HepG2 (cell line): ENCODE data around the gene TMEM221. TPM values are rescaled to one million over a fixed set of nuclear protein-coding genes. Genes with fewer than 3 reads are reported as not detected.

Source experiments
- ATAC-seq: fragments of 200-7000 bp; cut with Tn5 transposase; 3 replicates; pipeline ENCODE4 v1.9.1; 2020; ENCODE audit warnings: mild to moderate bottlenecking, moderate library complexity
- BruUV-seq: library from RNA; stranded (reverse); fragments of 400-500 nt; replicated peaks from 2 replicates; lab custom pipeline; 2021; lab: Mats Ljungman, UMichigan
- CTCF ChIA-PET: fragments of 300-600 bp; formaldehyde crosslinking; extraction: SDS; loops from one replicate; lab custom pipeline; 2021; ENCODE audit warnings: low total read pairs, inconsistent platforms, low intra/inter-chr PET ratio; lab: Yijun Ruan, JAX
- POLR2A ChIA-PET: fragments of 350-600 bp; sonication (Branson Sonifier 250); formaldehyde crosslinking; loops from one replicate; lab custom pipeline; 2020; ENCODE audit warnings: antibody characterized with exemption, inconsistent platforms; lab: Yijun Ruan, JAX
- DNase-seq: peaks from one replicate; pipeline ENCODE4 v3.0.0-alpha.2; 2015; ENCODE audit warnings: low spot score
- FAIRE-seq: peaks from 3 replicates; lab custom pipeline; 2011; peaks lifted over from hg19 to GRCh38; lab: Jason Lieb, UNC
- H2AFZ ChIP-seq: one replicate; pipeline ENCODE4 v1.6.1; 2011; ENCODE audit warnings: low read length, inconsistent platforms
- H3K27ac ChIP-seq: fragments of 300-600 bp; 3 replicates; pipeline ENCODE4 v1.8.0; 2011; ENCODE audit warnings: mixed run types, mild to moderate bottlenecking, mixed read lengths, low read length, inconsistent platforms; ENCODE audit not compliant: insufficient read depth; ENCODE audit errors: extremely low read length
- H3K27me3 ChIP-seq, 2 experiments: fragments of 200-600 bp in 1 of 2; 2 replicates in 1 of 2; 3 replicates in 1 of 2; pipeline versions ENCODE4 v1.6.0 to v1.8.0; 2011; ENCODE audit warnings: low read length in 2 of 2, mild to moderate bottlenecking in 2 of 2, moderate library complexity in 2 of 2, inconsistent platforms in 1 of 2; ENCODE audit not compliant: insufficient read depth in 2 of 2, control insufficient read depth in 1 of 2
- H3K36me3 ChIP-seq, 2 experiments: fragments of 200-600 bp in 1 of 2; replicated peaks in 1 of 2; 2 replicates in 1 of 2; 3 replicates in 1 of 2; pipeline versions ENCODE4 v1.5.1 to v1.8.0; 2011; ENCODE audit warnings: low read length in 2 of 2, inconsistent platforms in 1 of 2; ENCODE audit not compliant: insufficient read depth in 2 of 2, control insufficient read depth in 1 of 2
- H3K4me1 ChIP-seq: 2 replicates; pipeline ENCODE4 v1.5.1; 2012; ENCODE audit warnings: low read length, inconsistent platforms; ENCODE audit not compliant: insufficient read depth
- H3K4me2 ChIP-seq: 2 replicates; pipeline ENCODE4 v1.6.0; 2011; ENCODE audit warnings: low read depth, low read length, inconsistent platforms
- H3K4me3 ChIP-seq, 3 experiments: fragments of 200-600 bp in 1 of 3; sonication (generic), shearing (Covaris generic) in 1 of 3; replicated peaks in 1 of 3; 2 replicates each; pipeline ENCODE4 v1.5.1; 2011 to 2016; ENCODE audit warnings: low read length in 3 of 3, inconsistent platforms in 2 of 3, low read depth in 2 of 3, mild to moderate bottlenecking in 2 of 3, control low read depth in 1 of 3, mixed read lengths in 1 of 3; ENCODE audit not compliant: insufficient read depth in 1 of 3
- H3K79me2 ChIP-seq: one replicate; pipeline ENCODE4 v1.6.1; 2011; ENCODE audit warnings: low read length, inconsistent platforms; ENCODE audit not compliant: insufficient read depth
- H3K9ac ChIP-seq: 2 replicates; pipeline ENCODE4 v1.6.0; 2011; ENCODE audit warnings: mild to moderate bottlenecking, low read depth, low read length, inconsistent platforms; ENCODE audit not compliant: insufficient read depth
- H3K9me3 ChIP-seq: 2 replicates; pipeline ENCODE4 v1.5.1; 2012; ENCODE audit warnings: mild to moderate bottlenecking, low read length
- H4K20me1 ChIP-seq: 2 replicates; pipeline ENCODE4 v1.6.0; 2011; ENCODE audit warnings: inconsistent platforms, mild to moderate bottlenecking, low read length, moderate library complexity; ENCODE audit not compliant: insufficient read depth
- E2F2 ChIP-seq: sonication (generic); formaldehyde crosslinking; IDR thresholded peaks from 2 replicates; pipeline ENCODE4 v1.4.0; 2020; ENCODE audit warnings: missing genetic modification reagents, borderline replicate concordance
- EHMT2 ChIP-seq: fragments of 200-600 bp; sonication (generic); IDR thresholded peaks from 2 replicates; pipeline ENCODE4 v1.7.0; 2017; ENCODE audit warnings: antibody characterized with exemption, low read depth, low read length, borderline replicate concordance
- FOSL1 ChIP-seq: sonication (generic); formaldehyde crosslinking; IDR thresholded peaks from 2 replicates; pipeline ENCODE4 v1.9.0; 2021; ENCODE audit warnings: missing genetic modification reagents, borderline replicate concordance
- HMG20A ChIP-seq: IDR thresholded peaks from 2 replicates; pipeline ENCODE4 v1.6.1; 2016; ENCODE audit warnings: borderline replicate concordance
- IKZF4 ChIP-seq: sonication (generic); formaldehyde crosslinking; IDR thresholded peaks from 2 replicates; pipeline ENCODE4 v1.5.1; 2020; ENCODE audit warnings: borderline replicate concordance, mild to moderate bottlenecking, low read depth, missing genetic modification reagents; ENCODE audit errors: not compliant biosample characterization
- JARID2 ChIP-seq: sonication (generic); formaldehyde crosslinking; IDR thresholded peaks from 2 replicates; pipeline ENCODE4 v1.8.1; 2023; ENCODE audit warnings: missing genetic modification reagents, inconsistent platforms; ENCODE audit not compliant: insufficient replicate concordance
- PAWR ChIP-seq: sonication (generic); formaldehyde crosslinking; IDR thresholded peaks from 2 replicates; pipeline ENCODE4 v1.4.0; 2020; ENCODE audit warnings: missing genetic modification reagents, mild to moderate bottlenecking, borderline replicate concordance
- PAX8 ChIP-seq: sonication (generic); formaldehyde crosslinking; IDR thresholded peaks from 2 replicates; pipeline ENCODE4 v1.8.0; 2022; ENCODE audit warnings: mild to moderate bottlenecking, missing genetic modification reagents, borderline replicate concordance
- RXRB ChIP-seq: IDR thresholded peaks from 2 replicates; pipeline ENCODE4 v1.6.1; 2016; ENCODE audit warnings: borderline replicate concordance, missing genetic modification reagents, missing compliant biosample characterization
- SMAD9 ChIP-seq: sonication (generic); formaldehyde crosslinking; IDR thresholded peaks from 2 replicates; pipeline ENCODE4 v1.5.1; 2020; ENCODE audit warnings: mild to moderate bottlenecking, missing genetic modification reagents
- SMARCC2 ChIP-seq: fragments of 450-650 bp; IDR thresholded peaks from 2 replicates; pipeline ENCODE4 v1.6.1; 2017; ENCODE audit warnings: antibody characterized with exemption, mild to moderate bottlenecking
- U2AF2 ChIP-seq: fragments of 200-400 bp; formaldehyde crosslinking; IDR thresholded peaks from 2 replicates; pipeline ENCODE4 v1.6.1; 2017; ENCODE audit warnings: low read depth, mild to moderate bottlenecking, low read length
- ZBTB33 ChIP-seq: sonication (generic); formaldehyde crosslinking; IDR thresholded peaks from 2 replicates; pipeline ENCODE4 v1.4.0; 2020; ENCODE audit warnings: missing genetic modification reagents
- ZNF263 ChIP-seq: sonication (generic); formaldehyde crosslinking; IDR thresholded peaks from 2 replicates; pipeline ENCODE4 v1.4.0; 2020; ENCODE audit warnings: missing genetic modification reagents
- ZNF546 ChIP-seq: sonication (generic); formaldehyde crosslinking; conservative IDR thresholded peaks from 2 replicates; pipeline ENCODE4 v1.8.1; 2023; ENCODE audit warnings: mild to moderate bottlenecking, missing genetic modification reagents
- ZNF724P ChIP-seq: sonication (generic); formaldehyde crosslinking; IDR thresholded peaks from 2 replicates; pipeline ENCODE4 v1.8.0; 2022; ENCODE audit warnings: missing genetic modification reagents, borderline replicate concordance
- ZNF800 ChIP-seq: sonication (generic); formaldehyde crosslinking; IDR thresholded peaks from 2 replicates; pipeline ENCODE4 v1.4.0; 2020; ENCODE audit warnings: missing genetic modification reagents
- WGBS: methylation state at CpG from one replicate; pipeline ENCODE4 v1.1.6; 2017; ENCODE audit warnings: low lambda C conversion rate; 5-methylcytosine and 5-hydroxymethylcytosine counted together
- in situ Hi-C: cut with HindIII; loops from 2 replicates; pipeline ENCODE4 v1.10.0; 2017; ENCODE audit warnings: low pct_unique_long_range_greater_than_20kb; ENCODE audit not compliant: extremely low pct_ligation_motif_present
- intact Hi-C: fragments of 100-400 bp; cut with micrococcal nuclease; formaldehyde crosslinking; loops from one replicate; pipeline ENCODE4 v1.10.0; 2022; ENCODE audit not compliant: unreplicated experiment
- polyA plus RNA-seq, 8 experiments: library from polyadenylated mRNA; depleted of rRNA in 3 of 8; stranded (reverse) in 7 of 8; unstranded in 1 of 8; fragments of >200 nt; fragmentation: Illumina TruSeq in 4 of 8; extraction: Trizol in 4 of 8; gene quantifications; 2 replicates each; pipeline versions ENCODE4 v1.2.1 to v1.2.3, GENCODE V29; 2011 to 2016; ENCODE audit warnings: low read depth in 4 of 8, missing spikeins in 1 of 8, mixed read lengths in 1 of 8; ENCODE audit not compliant: insufficient read depth in 1 of 8
- total RNA-seq, 5 experiments: library from RNA; depleted of rRNA; stranded (reverse); fragments of >200 nt; fragmentation: Illumina TruSeq; extraction: Trizol; gene quantifications; 2 replicates each; pipeline ENCODE4 v1.2.3, GENCODE V29; 2016; ENCODE audit warnings: low read depth in 1 of 5

TMEM221 gene
- total and polyA plus RNA-seq, 2 of the 13 experiments (the other 11 are each of a cell fraction or from before 2014, with no cell fraction given): 0.33 to 0.77 TPM

- TF ChIP-seq IKZF4 (no peak), U2AF2 (no peak), JARID2 (no peak), FOSL1 (CRISPR knock-in tag) (no peak), PAWR (no peak), PAX8 (CRISPR knock-in tag) (no peak), EHMT2 (no peak), ZNF724P (CRISPR knock-in tag) (no peak)
These were observed at the start of gene TMEM221 (continued) for GRCh38 chr19:17448131-17448967.

- DNase-seq (no peak), FAIRE-seq (no peak), ATAC-seq (no peak)
- intact Hi-C loops: no loop called here
- ChIA-PET POLR2A (interaction anchor here (1.2 to 1.3 kb wide), 2 partner anchors 22 to 109 kb away, joined by 3 to 4 read pairs; no protein-coding TSS in a partner anchor), CTCF (interaction anchor here (0.7 to 2.2 kb wide), 2 partner anchors 31 to 75 kb away, joined by 4 to 8 read pairs; no protein-coding TSS in a partner anchor)
- H3K9me3 ChIP-seq: no peaks in the 10 kb centered on the region
- H2AFZ ChIP-seq: no peak overlapping the region
- in situ Hi-C loops: no loop called here
- H3K36me3 ChIP-seq: no peaks in the 10 kb centered on the region
- no peak overlapping the region for H3K9ac ChIP-seq
- H3K27me3 ChIP-seq: no peaks in the 10 kb centered on the region
- H3K4me3 ChIP-seq: no peak overlapping the region
- H3K79me2 ChIP-seq: no peaks in the 10 kb centered on the region
- H3K27ac ChIP-seq: no peak overlapping the region
- H3K4me1 ChIP-seq: peaks cover 40% of the 10 kb centered on the region
- H4K20me1 ChIP-seq: no peaks in the 10 kb centered on the region
- H3K4me2 ChIP-seq: no peak overlapping the region
- no TSS peak for BruUV-seq
- 98% methylated on average over 29 of the region's 41 CpGs for WGBS
- TF ChIP-seq ZBTB33: peak; percentile 27; the same call in 1 of the 2 replicates
- no peak for TF ChIP-seq HMG20A
- no peak for TF ChIP-seq ZNF546 (CRISPR knock-in tag)
- TF ChIP-seq RXRB (CRISPR knock-in tag): no peak
- no peak for TF ChIP-seq SMAD9 (CRISPR knock-in tag)
- no peak for TF ChIP-seq ZNF263 (CRISPR knock-in tag)
- TF ChIP-seq SMARCC2: no peak
- no peak for TF ChIP-seq E2F2
- no peak for TF ChIP-seq ZNF800 (CRISPR knock-in tag)
These were observed 48.8 kb upstream of the TMEM221 start for GRCh38 chr19:17497149-17497798.
